Mammary epithelial cell (primary cell): ENCODE data around the gene CSNK1E.

Experiments used
- EZH2 ChIP-seq: IDR thresholded peaks from 2 replicates; pipeline ENCODE4 v1.6.1; 2012; ENCODE audit warnings: low read length, inconsistent platforms, borderline replicate concordance
- TF ChIP-seq, protein P1 (sequence below), 2 donors: IDR thresholded peaks in 1 of 2; conservative IDR thresholded peaks in 1 of 2; 2 replicates each; pipeline ENCODE4 v1.5.1; 2011 to 2012; ENCODE audit warnings: inconsistent platforms in 2 of 2, low read length in 2 of 2, mild to moderate bottlenecking in 2 of 2, control low read depth in 1 of 2, low read depth in 1 of 2; ENCODE audit not compliant: insufficient read depth in 1 of 2; ENCODE audit errors: extremely low read depth in 1 of 2

DNA sequence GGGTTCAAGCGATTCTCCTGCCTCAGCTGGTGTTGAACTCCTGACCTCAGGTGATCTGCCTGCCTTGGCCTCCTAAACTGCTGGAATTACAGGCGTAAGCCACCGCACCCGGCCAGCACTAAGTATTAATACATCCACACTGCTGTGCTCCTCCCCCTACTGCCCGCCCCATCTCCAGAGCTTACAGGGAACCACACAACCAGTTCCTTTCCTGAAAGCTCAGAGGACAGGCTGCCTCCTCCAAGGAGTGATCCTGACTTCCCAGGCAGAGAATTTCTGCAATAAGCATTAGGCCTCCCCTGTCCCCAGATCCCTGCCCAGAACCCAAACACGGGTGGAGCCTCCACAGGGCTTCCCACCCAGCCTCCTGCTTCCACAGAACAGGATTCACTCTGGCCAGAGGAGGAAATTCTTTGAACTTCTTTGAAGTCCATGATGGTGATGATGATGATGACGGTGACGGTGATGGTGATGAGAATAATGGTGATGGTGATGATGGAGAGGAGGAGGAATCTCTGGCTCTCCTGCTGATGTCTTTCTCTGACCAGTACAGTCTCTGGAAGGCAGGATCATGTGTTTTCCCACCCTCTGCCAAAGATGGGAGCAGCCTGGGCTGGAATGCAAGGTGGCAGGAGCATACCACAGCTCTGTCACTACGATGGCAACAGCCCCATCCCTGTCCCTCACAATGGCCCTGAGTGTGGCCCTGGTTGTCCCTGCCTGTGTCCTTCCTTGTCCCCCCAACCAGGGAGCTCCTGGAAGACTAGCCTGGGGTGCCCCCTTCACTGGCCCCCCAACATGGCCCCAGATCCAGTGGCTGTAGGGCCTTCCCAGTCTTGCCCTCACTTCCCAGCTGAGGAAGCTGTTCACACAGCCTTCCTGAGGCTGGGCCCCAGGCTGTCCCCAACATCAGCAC is 33.5 kb upstream of the CSNK1E start:
- TF ChIP-seq, protein P1, sequence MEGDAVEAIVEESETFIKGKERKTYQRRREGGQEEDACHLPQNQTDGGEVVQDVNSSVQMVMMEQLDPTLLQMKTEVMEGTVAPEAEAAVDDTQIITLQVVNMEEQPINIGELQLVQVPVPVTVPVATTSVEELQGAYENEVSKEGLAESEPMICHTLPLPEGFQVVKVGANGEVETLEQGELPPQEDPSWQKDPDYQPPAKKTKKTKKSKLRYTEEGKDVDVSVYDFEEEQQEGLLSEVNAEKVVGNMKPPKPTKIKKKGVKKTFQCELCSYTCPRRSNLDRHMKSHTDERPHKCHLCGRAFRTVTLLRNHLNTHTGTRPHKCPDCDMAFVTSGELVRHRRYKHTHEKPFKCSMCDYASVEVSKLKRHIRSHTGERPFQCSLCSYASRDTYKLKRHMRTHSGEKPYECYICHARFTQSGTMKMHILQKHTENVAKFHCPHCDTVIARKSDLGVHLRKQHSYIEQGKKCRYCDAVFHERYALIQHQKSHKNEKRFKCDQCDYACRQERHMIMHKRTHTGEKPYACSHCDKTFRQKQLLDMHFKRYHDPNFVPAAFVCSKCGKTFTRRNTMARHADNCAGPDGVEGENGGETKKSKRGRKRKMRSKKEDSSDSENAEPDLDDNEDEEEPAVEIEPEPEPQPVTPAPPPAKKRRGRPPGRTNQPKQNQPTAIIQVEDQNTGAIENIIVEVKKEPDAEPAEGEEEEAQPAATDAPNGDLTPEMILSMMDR (conservative IDR thresholded peaks at IDR 0.05 in 1 of 2, IDR thresholded peaks at IDR 0.05 in 1 of 2; ENCODE audit: extremely low read depth in 1 of 2, insufficient read depth in 1 of 2, low read depth in 1 of 2, low read length in 2 of 2): no peak
- TF ChIP-seq EZH2: no peak
